ENCODE measurements around the gene KRTAP5-1. TPM values are rescaled to one million over a fixed set of nuclear protein-coding genes. Genes with fewer than 3 reads are reported as not detected.
"Not testable (repeated sequence)": the region's sequence is repeated elsewhere in the genome, so short reads cannot be mapped to it uniquely, and the experiment has no call there.

Gene KRTAP5-1, protein sequence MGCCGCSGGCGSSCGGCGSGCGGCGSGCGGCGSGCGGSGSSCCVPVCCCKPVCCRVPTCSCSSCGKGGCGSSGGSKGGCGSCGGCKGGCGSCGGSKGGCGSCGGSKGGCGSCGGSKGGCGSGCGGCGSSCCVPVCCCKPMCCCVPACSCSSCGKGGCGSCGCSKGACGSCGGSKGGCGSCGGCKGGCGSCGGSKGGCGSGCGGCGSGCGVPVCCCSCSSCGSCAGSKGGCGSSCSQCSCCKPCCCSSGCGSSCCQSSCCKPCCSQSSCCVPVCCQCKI
- not detected in 2 replicates for total RNA-seq

DNA sequence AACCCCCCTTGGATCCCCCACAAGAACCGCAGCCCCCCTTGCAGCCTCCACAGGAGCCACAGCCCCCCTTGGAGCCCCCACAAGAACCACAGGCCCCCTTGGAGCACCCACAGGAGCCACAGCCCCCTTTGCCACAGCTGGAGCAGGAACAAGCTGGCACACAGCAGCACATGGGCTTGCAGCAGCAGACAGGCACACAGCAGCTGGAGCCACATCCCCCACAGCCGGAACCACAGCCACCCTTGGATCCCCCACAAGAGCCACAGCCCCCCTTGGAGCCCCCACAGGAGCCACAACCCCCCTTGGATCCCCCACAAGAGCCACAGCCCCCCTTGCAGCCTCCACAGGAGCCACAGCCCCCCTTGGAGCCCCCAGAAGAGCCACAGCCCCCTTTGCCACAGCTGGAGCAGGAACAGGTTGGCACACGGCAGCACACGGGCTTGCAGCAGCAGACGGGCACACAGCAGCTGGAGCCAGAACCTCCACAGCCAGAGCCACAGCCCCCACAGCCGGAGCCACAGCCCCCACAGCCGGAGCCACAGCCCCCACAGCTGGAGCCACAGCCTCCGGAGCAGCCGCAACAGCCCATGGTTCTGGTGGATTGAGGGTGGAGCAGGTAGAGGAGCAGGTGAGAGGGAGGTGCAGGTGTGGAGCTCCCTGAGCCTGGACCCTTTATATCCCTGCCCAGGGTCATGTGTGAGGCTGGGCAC is at the start of gene KRTAP5-1:
KRTAP5-1 (minus strand) TSS at position 623 of the 710 bp plus-strand sequence; CDS start at position 589, 34 bp downstream.
- H3K4me1 Mint-ChIP-seq = peaks cover 32% of the 10 kb centered on the region
- CTCF ChIA-PET = interaction anchor here (1.3 kb wide), 1 partner anchor 10 kb away, joined by 3 read pairs; no protein-coding TSS in a partner anchor
- ATAC-seq (ENCODE audit: low read depth); DNase-seq; H3K4me3 Mint-ChIP-seq; H3K27ac Mint-ChIP-seq; POLR2A ChIA-PET; H3K9me3 Mint-ChIP-seq; H3K36me3 Mint-ChIP-seq (ENCODE audit: low read depth); intact Hi-C loops (cut with micrococcal nuclease): not testable (repeated sequence)
- H3K27me3 Mint-ChIP-seq = peaks cover 18% of the 10 kb centered on the region

DNA sequence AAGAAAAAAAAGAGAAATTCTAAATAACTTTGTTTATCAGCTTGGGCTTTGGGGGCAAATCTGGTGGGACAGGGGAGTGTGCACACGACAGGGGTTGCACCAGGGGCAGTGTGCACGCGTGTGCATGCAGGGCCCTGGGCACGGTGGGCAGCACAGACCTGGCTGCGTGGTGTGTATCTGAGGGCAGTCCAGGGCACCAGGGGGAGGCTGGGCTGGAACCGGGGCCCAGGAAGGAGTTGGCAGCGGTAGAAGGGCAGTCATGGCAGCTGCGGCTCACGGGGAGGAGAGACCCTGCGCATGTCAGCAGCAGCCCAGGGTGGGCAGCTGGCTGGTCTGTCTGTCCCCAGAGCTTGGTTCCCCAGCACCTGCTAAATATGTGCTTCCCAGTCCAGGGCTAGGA is 48.8 kb upstream of the KRTAP5-1 start:
- ChIA-PET POLR2A (no interaction called here), CTCF (no interaction called here)
- DNase-seq (no peak), ATAC-seq (ENCODE audit: low read depth) (no peak)
- TF ChIP-seq, protein P1, sequence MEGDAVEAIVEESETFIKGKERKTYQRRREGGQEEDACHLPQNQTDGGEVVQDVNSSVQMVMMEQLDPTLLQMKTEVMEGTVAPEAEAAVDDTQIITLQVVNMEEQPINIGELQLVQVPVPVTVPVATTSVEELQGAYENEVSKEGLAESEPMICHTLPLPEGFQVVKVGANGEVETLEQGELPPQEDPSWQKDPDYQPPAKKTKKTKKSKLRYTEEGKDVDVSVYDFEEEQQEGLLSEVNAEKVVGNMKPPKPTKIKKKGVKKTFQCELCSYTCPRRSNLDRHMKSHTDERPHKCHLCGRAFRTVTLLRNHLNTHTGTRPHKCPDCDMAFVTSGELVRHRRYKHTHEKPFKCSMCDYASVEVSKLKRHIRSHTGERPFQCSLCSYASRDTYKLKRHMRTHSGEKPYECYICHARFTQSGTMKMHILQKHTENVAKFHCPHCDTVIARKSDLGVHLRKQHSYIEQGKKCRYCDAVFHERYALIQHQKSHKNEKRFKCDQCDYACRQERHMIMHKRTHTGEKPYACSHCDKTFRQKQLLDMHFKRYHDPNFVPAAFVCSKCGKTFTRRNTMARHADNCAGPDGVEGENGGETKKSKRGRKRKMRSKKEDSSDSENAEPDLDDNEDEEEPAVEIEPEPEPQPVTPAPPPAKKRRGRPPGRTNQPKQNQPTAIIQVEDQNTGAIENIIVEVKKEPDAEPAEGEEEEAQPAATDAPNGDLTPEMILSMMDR (IDR thresholded peaks at IDR 0.05) = no peak
- Mint-ChIP-seq H3K4me3 (no peak overlapping the region), H3K27me3 (peaks cover 30% of the 10 kb centered on the region), H3K4me1 (peaks cover 2% of the 10 kb centered on the region), H3K9me3 (no peaks in the 10 kb centered on the region), H3K27ac (no peak overlapping the region), H3K36me3 (ENCODE audit: low read depth) (no peaks in the 10 kb centered on the region)
- intact Hi-C loops (cut with micrococcal nuclease) = no loop called here

DNA sequence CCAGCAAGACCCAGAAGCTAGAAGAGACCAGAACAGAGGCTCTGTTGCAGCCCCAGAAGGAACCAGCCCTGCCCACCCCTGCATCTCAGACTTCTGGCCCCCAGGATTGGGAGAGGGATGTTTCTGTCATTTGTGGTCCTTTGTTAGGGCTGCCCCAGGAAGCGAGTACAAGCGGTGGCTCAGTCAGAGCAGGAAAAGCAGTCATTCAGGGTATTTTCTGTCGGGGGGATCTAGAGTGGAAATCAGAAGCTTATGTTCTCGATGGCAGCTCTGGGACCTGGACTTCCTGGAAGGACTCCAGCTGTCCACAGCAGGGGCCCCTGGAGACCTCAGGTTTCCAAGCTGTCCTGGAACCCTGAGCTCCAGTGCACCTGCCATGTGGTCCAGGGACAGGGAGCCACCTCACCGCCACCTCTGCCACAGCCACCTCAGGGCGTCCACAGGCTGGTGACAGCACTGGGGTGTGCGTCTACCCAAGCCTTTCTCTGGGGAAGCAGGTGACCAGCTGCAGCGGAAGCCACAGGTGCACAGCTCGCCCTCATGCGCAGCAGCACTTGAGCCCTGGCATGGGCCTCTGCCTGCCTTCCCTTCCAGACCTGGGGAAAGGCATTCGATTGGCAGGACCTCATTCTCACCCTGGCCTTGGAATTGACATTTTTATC is 47.1 kb upstream of the KRTAP5-1 start:
- ChIA-PET CTCF (interaction anchor here (1.5 to 2.0 kb wide), 2 partner anchors 8 to 21 kb away, joined by 5 to 11 read pairs; no protein-coding TSS in a partner anchor), POLR2A (no interaction called here)
- DNase-seq (no peak), ATAC-seq (ENCODE audit: low read depth) (no peak)
- intact Hi-C loops (cut with micrococcal nuclease) = no loop called here
- no peak overlapping the region for H3K4me3 Mint-ChIP-seq
- peaks cover 4% of the 10 kb centered on the region for H3K4me1 Mint-ChIP-seq
- peaks cover 29% of the 10 kb centered on the region for H3K27me3 Mint-ChIP-seq
- no peaks in the 10 kb centered on the region for H3K9me3 Mint-ChIP-seq
- H3K27ac Mint-ChIP-seq = no peak overlapping the region
- TF ChIP-seq, protein P1 (IDR thresholded peaks at IDR 0.05) = no peak
- no peaks in the 10 kb centered on the region for H3K36me3 Mint-ChIP-seq (ENCODE audit: low read depth)

DNA sequence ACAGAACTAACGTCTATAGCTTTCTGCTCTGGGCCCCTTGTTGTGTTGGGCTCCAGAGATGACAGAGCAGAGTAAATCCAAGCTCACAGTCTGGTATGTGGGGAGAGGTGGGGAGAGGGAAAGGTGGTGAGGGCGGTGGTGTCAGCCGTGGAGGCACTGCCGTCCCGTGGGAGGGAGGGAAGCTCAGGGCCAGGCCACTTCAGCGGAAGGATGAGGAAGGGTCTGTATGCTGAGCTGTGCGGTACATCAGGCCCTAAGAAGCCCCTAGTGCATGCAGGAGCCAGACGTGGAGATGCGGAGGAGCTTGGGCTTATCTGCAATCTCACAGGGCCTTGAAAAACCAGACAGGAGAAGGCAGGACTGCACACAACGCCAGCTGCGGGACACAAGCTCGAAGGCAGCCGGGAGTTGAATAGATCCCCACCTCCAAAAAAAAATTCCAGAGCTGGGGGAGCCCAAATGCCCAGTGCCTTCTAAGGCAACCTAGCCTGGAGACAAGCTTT is 46.0 kb upstream of the KRTAP5-1 start:
- Mint-ChIP-seq H3K4me1 (peaks cover 4% of the 10 kb centered on the region), H3K9me3 (no peaks in the 10 kb centered on the region), H3K4me3 (no peak overlapping the region), H3K36me3 (ENCODE audit: low read depth) (no peaks in the 10 kb centered on the region), H3K27me3 (peaks cover 26% of the 10 kb centered on the region), H3K27ac (no peak overlapping the region)
- intact Hi-C loops (cut with micrococcal nuclease) = no loop called here
- TF ChIP-seq, protein P1 (IDR thresholded peaks at IDR 0.05) = no peak
- DNase-seq = no peak
- ChIA-PET POLR2A (no interaction called here), CTCF (interaction anchor here (1.2 to 2.0 kb wide), 3 partner anchors 9 to 57 kb away, joined by 3 to 11 read pairs (median 5); no protein-coding TSS in a partner anchor)
- ATAC-seq (ENCODE audit: low read depth) = no peak

DNA sequence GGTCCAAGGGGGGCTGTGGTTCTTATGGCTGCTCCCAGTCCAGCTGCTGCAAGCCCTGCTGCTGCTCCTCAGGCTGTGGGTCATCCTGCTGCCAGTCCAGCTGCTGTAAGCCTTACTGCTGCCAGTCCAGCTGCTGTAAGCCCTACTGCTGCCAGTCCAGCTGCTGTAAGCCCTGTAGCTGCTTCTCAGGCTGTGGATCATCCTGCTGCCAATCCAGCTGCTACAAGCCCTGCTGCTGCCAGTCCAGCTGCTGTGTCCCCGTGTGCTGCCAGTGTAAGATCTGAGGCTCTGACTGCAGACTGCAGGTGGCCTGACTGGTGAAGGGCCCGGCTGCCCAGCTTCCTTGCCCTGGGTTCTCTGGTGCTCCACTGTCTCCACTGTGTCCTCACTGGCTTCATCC is 45.2 kb upstream of the KRTAP5-1 start:
- Mint-ChIP-seq H3K27ac (no peak overlapping the region), H3K27me3 (peaks cover 28% of the 10 kb centered on the region), H3K9me3 (no peaks in the 10 kb centered on the region), H3K4me1 (peaks cover 4% of the 10 kb centered on the region), H3K36me3 (ENCODE audit: low read depth) (no peaks in the 10 kb centered on the region), H3K4me3 (no peak overlapping the region)
- no peak for ATAC-seq (ENCODE audit: low read depth)
- TF ChIP-seq, protein P1 (IDR thresholded peaks at IDR 0.05) = no peak
- ChIA-PET CTCF (interaction anchor here (1.2 to 2.0 kb wide), 2 partner anchors 10 to 56 kb away, joined by 3 to 11 read pairs; no protein-coding TSS in a partner anchor), POLR2A (no interaction called here)
- DNase-seq = no peak
- intact Hi-C loops (cut with micrococcal nuclease) = no loop called here
